Stimulated activated CD4-positive, alpha-beta T cell treated with anti-CD3 and anti-CD28 coated beads, TNF-alpha, amount 100 ng/mL, for 48 hours (primary cell): ENCODE measurements around the gene SLC26A2.

Source experiments
- DNase-seq, 3 donors: peaks; one replicate each; pipeline ENCODE4 v3.0.0-alpha.2; 2020; ENCODE audit warnings: low read depth in 3 of 3

Gene SLC26A2

DNA sequence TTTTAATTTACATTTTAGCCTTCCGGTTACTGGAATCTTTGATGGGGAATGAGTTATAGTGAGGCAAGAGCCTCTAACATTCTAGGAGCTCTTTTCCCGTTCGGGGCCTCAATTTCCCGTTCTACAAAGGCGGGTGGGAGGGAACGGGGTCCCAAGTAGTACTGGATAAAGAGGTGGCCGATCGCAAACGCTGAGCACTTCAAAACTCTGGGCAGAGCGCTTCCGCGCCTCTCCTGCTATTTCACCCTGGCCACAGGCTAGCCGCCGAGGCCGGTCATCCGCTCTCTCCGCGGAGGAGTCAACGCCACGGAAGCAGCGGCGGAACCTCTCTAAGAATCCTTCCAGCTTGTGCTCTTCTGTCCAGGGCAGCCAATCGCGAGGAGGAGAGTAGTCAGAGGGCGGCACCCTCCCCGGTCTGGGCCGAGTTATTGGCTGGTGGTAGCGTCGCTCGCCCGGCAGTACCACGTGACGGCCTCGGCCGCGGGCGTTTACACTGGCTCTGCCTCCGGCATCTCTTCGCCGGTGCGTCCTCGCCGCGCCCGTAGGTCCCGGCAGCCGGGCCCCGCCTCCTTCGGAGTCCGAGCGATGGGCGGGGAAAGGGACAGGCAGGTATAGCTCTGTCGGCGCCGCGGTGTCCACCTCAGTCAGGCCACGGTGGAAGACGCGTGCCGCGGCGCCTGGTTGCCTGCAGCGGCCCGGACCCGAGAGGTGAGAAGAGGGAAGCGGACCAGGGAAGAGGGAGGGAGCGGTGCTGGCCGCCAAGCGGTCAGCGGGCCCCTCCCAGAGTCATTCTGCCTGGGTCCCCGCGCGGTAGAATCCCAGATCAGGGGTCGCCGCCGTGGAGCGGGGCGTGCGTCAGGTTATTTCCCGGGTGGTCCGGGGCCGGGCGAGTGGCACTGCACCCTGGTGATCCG, at the start of gene SLC26A2:
Gene SLC26A2 (plus strand): TSS at position 487 of the 914 bp plus-strand sequence. CDS start 16,895 bp downstream, outside the sequence.
- peak; percentile 90 to 92 (median 90) for DNase-seq

- no peak for DNase-seq
Measured at GRCh38 chr5:149911031-149911430, 49.5 kb upstream of the SLC26A2 start.

DNA sequence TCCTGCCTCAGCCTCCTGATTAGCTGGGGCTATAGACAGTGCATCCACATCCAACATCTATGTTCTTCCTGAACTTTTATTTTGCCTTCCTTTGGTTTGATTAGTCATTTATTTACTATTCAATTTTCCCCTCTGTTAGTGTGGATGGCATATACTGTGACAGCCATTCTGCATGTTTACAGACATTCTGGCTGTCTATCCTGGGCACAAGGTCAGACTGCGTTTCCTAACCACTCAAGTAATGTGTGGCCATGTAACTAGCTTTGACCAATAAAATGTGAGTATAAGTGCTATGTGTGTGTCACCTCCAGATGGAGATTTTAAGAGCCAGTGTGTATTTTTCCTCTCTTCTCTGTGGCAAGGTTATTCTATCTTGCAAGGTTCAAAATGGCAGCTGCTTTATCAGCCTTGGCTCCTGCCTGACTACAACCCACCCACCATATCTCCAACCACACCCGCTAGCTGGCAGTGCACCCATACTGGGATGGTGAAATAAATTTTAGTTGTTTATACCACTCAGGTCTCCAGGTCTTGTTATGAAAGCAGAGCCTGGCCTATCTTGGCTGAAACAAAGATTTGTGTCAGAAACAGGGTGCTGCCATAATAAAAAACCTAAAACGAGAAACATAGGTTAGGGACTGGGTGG, 48.2 kb upstream of the SLC26A2 start:
- DNase-seq = no peak

DNA sequence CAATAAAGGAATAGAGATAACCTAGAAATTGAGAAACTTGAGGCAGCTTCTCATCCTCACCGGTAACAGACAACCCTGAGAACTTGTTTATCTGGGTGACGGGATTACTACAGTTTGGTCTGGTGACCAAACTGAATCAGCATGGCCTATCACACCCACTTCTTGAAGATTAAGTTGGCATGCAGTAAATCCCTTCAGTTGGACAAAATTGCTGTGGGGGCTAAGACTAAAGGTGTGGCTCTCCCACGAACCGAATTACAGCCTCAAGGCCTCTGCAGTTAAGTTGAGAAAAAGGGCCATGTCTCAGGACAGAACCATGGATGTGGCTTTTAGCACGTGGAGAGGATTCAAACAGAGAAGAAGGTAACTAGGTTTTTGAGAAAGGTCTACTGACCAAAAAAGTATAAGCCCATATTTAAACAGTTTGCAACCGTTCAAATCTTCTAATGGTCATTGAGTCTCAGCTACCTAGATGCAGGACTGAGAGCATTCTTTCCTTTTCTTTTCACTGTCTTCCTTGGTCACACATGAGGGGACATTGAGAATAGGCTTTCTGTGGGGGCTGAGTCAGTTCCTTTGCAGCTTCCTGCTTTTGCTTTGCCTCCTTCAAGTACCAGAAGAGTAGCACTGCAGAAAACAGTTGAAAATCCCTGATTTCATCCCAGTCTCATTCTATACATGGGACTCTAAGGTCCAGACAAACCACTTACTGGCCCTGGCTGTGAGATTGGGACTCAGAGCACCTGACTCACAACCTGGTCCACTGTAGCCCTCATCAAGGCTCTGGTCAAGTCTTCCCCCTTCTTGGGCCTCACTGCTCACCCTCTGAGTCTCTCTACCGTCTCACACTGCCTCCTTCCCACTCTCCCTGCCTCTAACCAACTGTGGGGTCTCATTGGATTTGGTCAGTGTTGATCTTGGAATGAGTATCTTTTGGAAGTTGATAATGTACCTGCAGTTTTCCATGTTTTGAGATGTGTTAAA, 46.8 kb upstream of the SLC26A2 start:
- no peak for DNase-seq

GRCh38 chr5:149915392-149916260, 44.9 kb upstream of the SLC26A2 start:
- no peak for DNase-seq

DNA sequence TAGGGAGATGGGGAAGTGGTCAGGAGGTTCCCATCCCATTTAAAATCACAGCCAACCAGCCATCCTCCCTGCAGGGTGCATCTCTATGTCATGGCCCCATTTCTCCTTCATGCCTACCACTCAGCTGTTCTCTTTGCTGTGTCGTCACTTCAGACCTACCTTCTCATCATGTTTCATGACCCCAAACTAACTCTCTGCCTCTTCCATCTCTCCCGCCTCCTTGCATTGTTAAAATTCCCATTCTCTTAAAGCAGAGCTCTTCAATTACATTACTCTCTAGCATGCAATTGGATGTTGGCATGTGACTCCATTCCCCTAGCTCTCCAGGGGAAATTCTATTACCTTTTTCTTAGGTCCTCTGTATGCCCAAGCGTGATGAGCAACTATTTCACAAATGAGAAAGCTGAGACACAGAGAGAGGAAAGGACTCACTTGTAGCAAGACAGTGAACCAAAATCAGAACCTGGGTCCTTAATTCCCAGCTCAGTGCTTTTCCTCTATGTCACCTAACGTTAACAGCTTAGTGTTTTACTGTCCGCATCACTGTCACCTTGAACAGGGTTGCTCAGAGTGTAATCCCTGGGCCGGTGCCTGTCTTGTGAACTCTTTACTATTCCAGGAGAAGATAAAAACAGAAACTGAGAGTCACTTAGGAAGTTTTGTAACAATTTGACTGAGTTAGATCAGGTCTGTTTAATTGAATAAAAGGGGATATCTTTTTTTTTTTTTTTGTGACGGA, 44.1 kb upstream of the SLC26A2 start:
- DNase-seq = no peak

- no peak for DNase-seq
Measured at GRCh38 chr5:149917073-149917676, 43.4 kb upstream of the SLC26A2 start.

DNA sequence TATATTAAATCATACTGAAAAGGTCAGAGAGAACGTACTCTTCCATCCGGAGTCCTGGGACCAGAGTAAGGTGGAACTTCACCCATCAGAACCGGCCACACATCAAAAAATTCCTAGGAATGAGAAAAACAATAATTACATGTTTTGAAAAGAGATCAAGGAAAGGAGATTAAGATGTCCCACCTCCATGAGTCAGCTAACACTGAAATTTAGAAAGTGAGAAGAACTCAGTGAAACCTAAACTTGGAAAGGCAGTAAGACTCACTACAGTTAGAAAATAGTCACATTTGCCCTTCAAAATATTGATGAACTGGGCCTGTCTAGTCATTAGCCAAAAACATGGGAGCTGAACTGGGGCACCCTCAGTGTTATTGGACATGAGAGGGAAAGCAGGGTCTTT, 39.0 kb upstream of the SLC26A2 start:
- no peak for DNase-seq

- no peak for DNase-seq
Measured at GRCh38 chr5:149922950-149923349, 37.6 kb upstream of the SLC26A2 start.

DNA sequence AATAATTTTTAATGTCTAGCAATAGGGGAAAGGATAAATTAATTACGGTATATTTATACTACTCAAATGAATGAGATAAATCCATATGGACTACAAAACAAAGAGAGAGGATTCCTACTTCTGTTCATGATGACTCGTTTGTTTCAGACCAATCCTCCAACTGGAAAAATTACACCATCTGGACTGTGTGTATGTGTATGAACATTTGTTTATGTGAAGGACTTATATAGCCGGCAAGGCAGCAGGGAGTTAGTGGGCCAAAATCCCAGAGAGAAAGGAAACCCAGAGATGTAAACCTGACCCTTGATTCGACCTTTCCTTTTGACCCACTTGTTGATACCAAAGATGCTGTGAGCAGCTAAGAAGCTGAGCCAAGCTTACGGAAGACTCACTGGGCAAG, 36.1 kb upstream of the SLC26A2 start:
- DNase-seq = no peak

DNA sequence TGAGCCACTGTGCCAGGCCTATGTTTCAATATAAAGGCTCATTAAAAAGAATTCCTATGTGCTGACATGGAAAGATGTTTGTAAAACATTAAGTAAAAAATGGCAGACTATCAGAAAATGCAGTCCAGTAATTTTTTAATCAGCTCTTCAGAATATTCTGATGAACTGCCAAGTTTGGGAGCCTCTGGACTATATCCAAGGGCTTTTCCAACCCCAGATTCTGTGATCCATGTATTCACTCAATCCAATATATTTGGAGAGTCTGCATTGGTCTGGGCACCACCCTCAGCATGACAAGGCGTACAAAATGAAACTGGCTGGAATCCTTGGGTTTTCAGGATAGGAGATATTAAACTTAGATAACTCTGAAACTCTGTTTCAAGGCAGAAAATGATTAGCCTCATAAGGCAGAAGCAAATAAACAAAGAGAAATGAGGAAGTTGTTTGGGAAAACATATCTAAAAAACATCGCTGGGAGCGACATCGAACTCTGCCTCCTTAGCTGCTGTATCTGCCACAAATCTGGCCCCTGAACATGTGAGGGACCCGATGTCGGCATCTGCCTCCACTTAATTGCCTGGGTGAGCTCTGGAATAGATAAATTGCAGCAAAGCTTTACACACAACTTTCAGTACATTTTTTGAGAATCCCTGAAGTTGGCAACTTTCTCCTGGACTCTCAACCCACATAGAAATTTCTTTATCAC, 30.4 kb upstream of the SLC26A2 start:
- no peak for DNase-seq

DNA sequence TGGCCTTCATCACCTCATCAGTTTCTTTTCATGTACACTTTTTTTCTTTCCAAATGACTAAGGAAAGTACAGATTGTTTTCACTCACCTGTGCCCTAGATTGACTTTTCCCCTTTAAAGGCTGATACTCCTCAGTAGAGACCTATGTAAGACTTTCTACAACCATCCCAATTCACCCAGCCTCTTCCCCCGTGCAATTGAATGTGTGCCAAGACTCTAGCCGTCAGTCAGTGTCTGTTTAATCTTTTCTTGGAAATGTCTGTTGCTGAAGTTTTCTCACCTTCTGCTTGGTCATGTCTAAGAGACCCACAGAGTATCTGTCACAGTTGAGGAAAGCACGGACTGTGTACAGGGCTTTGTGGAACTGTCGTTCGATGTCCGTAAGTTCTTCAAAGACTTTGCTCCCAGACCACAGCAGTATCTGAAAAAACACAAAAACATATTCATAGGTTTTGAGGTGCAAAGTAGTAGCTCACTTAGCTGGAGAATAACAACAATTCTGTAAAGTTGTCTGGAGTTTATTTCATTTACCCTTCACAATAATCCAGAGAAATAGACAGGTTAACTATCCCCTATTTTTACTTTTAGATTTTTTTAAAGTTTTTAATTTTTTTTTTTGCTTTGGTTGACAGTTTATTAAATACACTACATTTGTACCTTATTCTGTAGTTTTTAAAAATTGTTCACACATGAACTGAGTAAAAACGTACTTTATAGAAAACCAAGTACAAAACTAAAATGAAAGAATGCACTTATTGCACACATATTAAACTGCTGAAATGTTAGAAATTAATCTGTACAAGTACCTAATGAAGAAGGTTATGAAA, 29.6 kb upstream of the SLC26A2 start:
- no peak for DNase-seq

GRCh38 chr5:149931992-149932436, 28.5 kb upstream of the SLC26A2 start:
- no peak for DNase-seq

GRCh38 chr5:149932445-149933350, 27.9 kb upstream of the SLC26A2 start:
- no peak for DNase-seq

GRCh38 chr5:149935431-149935901, 25.1 kb upstream of the SLC26A2 start:
- DNase-seq = no peak

GRCh38 chr5:149936044-149936699, 24.4 kb upstream of the SLC26A2 start:
- DNase-seq = no peak
